HepG2 (cell line): ENCODE results near the gene MRO. TPM values are rescaled to one million over a fixed set of nuclear protein-coding genes. Genes with fewer than 3 reads are reported as not detected.

Experiments used
- ATAC-seq: fragments of 200-7000 bp; cut with Tn5 transposase; 3 replicates; pipeline ENCODE4 v1.9.1; 2020; ENCODE audit warnings: mild to moderate bottlenecking, moderate library complexity
- BruUV-seq: library from RNA; stranded (reverse); fragments of 400-500 nt; replicated peaks from 2 replicates; lab custom pipeline; 2021; lab: Mats Ljungman, UMichigan
- CTCF ChIA-PET: fragments of 300-600 bp; formaldehyde crosslinking; extraction: SDS; loops from one replicate; lab custom pipeline; 2021; ENCODE audit warnings: low total read pairs, inconsistent platforms, low intra/inter-chr PET ratio; lab: Yijun Ruan, JAX
- POLR2A ChIA-PET: fragments of 350-600 bp; sonication (Branson Sonifier 250); formaldehyde crosslinking; loops from one replicate; lab custom pipeline; 2020; ENCODE audit warnings: antibody characterized with exemption, inconsistent platforms; lab: Yijun Ruan, JAX
- DNase-seq: peaks from one replicate; pipeline ENCODE4 v3.0.0-alpha.2; 2015; ENCODE audit warnings: low spot score
- FAIRE-seq: peaks from 3 replicates; lab custom pipeline; 2011; peaks lifted over from hg19 to GRCh38; lab: Jason Lieb, UNC
- H2AFZ ChIP-seq: one replicate; pipeline ENCODE4 v1.6.1; 2011; ENCODE audit warnings: low read length, inconsistent platforms
- H3K27ac ChIP-seq: fragments of 300-600 bp; 3 replicates; pipeline ENCODE4 v1.8.0; 2011; ENCODE audit warnings: mixed run types, mild to moderate bottlenecking, mixed read lengths, low read length, inconsistent platforms; ENCODE audit not compliant: insufficient read depth; ENCODE audit errors: extremely low read length
- H3K27me3 ChIP-seq, 2 experiments: fragments of 200-600 bp in 1 of 2; 2 replicates in 1 of 2; 3 replicates in 1 of 2; pipeline versions ENCODE4 v1.6.0 to v1.8.0; 2011; ENCODE audit warnings: low read length in 2 of 2, mild to moderate bottlenecking in 2 of 2, moderate library complexity in 2 of 2, inconsistent platforms in 1 of 2; ENCODE audit not compliant: insufficient read depth in 2 of 2, control insufficient read depth in 1 of 2
- H3K36me3 ChIP-seq, 2 experiments: fragments of 200-600 bp in 1 of 2; replicated peaks in 1 of 2; 2 replicates in 1 of 2; 3 replicates in 1 of 2; pipeline versions ENCODE4 v1.5.1 to v1.8.0; 2011; ENCODE audit warnings: low read length in 2 of 2, inconsistent platforms in 1 of 2; ENCODE audit not compliant: insufficient read depth in 2 of 2, control insufficient read depth in 1 of 2
- H3K4me1 ChIP-seq: 2 replicates; pipeline ENCODE4 v1.5.1; 2012; ENCODE audit warnings: low read length, inconsistent platforms; ENCODE audit not compliant: insufficient read depth
- H3K4me2 ChIP-seq: 2 replicates; pipeline ENCODE4 v1.6.0; 2011; ENCODE audit warnings: low read depth, low read length, inconsistent platforms
- H3K4me3 ChIP-seq, 3 experiments: fragments of 200-600 bp in 1 of 3; sonication (generic), shearing (Covaris generic) in 1 of 3; replicated peaks in 1 of 3; 2 replicates each; pipeline ENCODE4 v1.5.1; 2011 to 2016; ENCODE audit warnings: low read length in 3 of 3, inconsistent platforms in 2 of 3, low read depth in 2 of 3, mild to moderate bottlenecking in 2 of 3, control low read depth in 1 of 3, mixed read lengths in 1 of 3; ENCODE audit not compliant: insufficient read depth in 1 of 3
- H3K79me2 ChIP-seq: one replicate; pipeline ENCODE4 v1.6.1; 2011; ENCODE audit warnings: low read length, inconsistent platforms; ENCODE audit not compliant: insufficient read depth
- H3K9ac ChIP-seq: 2 replicates; pipeline ENCODE4 v1.6.0; 2011; ENCODE audit warnings: mild to moderate bottlenecking, low read depth, low read length, inconsistent platforms; ENCODE audit not compliant: insufficient read depth
- H3K9me3 ChIP-seq: 2 replicates; pipeline ENCODE4 v1.5.1; 2012; ENCODE audit warnings: mild to moderate bottlenecking, low read length
- H4K20me1 ChIP-seq: 2 replicates; pipeline ENCODE4 v1.6.0; 2011; ENCODE audit warnings: inconsistent platforms, mild to moderate bottlenecking, low read length, moderate library complexity; ENCODE audit not compliant: insufficient read depth
- HDAC1 ChIP-seq: sonication (generic); formaldehyde crosslinking; IDR thresholded peaks from 2 replicates; pipeline ENCODE4 v1.5.1; 2020; ENCODE audit warnings: mild to moderate bottlenecking, missing genetic modification reagents
- NPAS2 ChIP-seq: sonication (generic); formaldehyde crosslinking; IDR thresholded peaks from 2 replicates; pipeline ENCODE4 v1.8.0; 2022; ENCODE audit warnings: mild to moderate bottlenecking, missing genetic modification reagents, borderline replicate concordance
- ZNF10 ChIP-seq: sonication (generic); formaldehyde crosslinking; IDR thresholded peaks from 2 replicates; pipeline ENCODE4 v1.4.0; 2020; ENCODE audit warnings: mild to moderate bottlenecking, low read depth, missing genetic modification reagents, borderline replicate concordance
- ZNF101 ChIP-seq: sonication (generic); formaldehyde crosslinking; IDR thresholded peaks from 2 replicates; pipeline ENCODE4 v1.4.0; 2020; ENCODE audit warnings: mild to moderate bottlenecking, low read depth, missing genetic modification reagents, borderline replicate concordance
- ZNF253 ChIP-seq: sonication (generic); formaldehyde crosslinking; IDR thresholded peaks from 2 replicates; pipeline ENCODE4 v1.8.0; 2022; ENCODE audit warnings: mild to moderate bottlenecking, missing genetic modification reagents, borderline replicate concordance
- ZNF761 ChIP-seq: sonication (generic); formaldehyde crosslinking; conservative IDR thresholded peaks from 2 replicates; pipeline ENCODE4 v1.4.0; 2020; ENCODE audit warnings: mild to moderate bottlenecking, missing genetic modification reagents
- WGBS: methylation state at CpG from one replicate; pipeline ENCODE4 v1.1.6; 2017; ENCODE audit warnings: low lambda C conversion rate; 5-methylcytosine and 5-hydroxymethylcytosine counted together
- in situ Hi-C: cut with HindIII; loops from 2 replicates; pipeline ENCODE4 v1.10.0; 2017; ENCODE audit warnings: low pct_unique_long_range_greater_than_20kb; ENCODE audit not compliant: extremely low pct_ligation_motif_present
- intact Hi-C: fragments of 100-400 bp; cut with micrococcal nuclease; formaldehyde crosslinking; loops from one replicate; pipeline ENCODE4 v1.10.0; 2022; ENCODE audit not compliant: unreplicated experiment
- polyA plus RNA-seq, 8 experiments: library from polyadenylated mRNA; depleted of rRNA in 3 of 8; stranded (reverse) in 7 of 8; unstranded in 1 of 8; fragments of >200 nt; fragmentation: Illumina TruSeq in 4 of 8; extraction: Trizol in 4 of 8; gene quantifications; 2 replicates each; pipeline versions ENCODE4 v1.2.1 to v1.2.3, GENCODE V29; 2011 to 2016; ENCODE audit warnings: low read depth in 4 of 8, missing spikeins in 1 of 8, mixed read lengths in 1 of 8; ENCODE audit not compliant: insufficient read depth in 1 of 8
- total RNA-seq, 5 experiments: library from RNA; depleted of rRNA; stranded (reverse); fragments of >200 nt; fragmentation: Illumina TruSeq; extraction: Trizol; gene quantifications; 2 replicates each; pipeline ENCODE4 v1.2.3, GENCODE V29; 2016; ENCODE audit warnings: low read depth in 1 of 5
- TF ChIP-seq, protein P1 (sequence below): IDR thresholded peaks from 2 replicates; pipeline ENCODE4 v1.6.1; 2012; ENCODE audit warnings: low read depth, low read length, improper control_type of control experiment

The MRO gene
- total and polyA plus RNA-seq, 2 of the 13 experiments (the other 11 are each of a cell fraction or from before 2014, with no cell fraction given): not detected

DNA sequence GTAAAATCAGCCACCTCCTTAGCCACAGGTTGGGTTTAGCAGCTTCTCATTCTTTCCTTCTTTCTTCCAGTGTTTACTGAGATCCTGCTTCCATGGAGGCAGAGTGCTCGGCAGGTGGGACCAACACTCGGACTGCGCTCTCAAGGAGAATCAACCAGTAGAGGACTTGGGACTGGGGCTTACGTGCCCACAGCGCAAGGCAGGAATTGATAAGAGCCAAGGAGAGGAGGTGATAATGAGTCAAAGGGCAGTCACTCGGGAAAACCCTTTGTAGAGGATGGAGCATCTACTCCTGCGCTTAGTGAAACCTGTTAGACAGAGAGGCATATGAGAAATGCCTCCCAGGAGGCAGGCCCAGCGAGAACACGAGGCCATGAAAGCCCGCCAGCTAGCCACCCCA, 2.9 kb upstream of the MRO start:
- in situ Hi-C loops: no loop called here
- no peak for FAIRE-seq
- H4K20me1 ChIP-seq: no peaks in the 10 kb centered on the region
- CTCF ChIA-PET: no interaction called here
- no peaks in the 10 kb centered on the region for H3K36me3 ChIP-seq
- peaks cover 19% of the 10 kb centered on the region for H3K4me1 ChIP-seq
- H3K4me2 ChIP-seq: no peak overlapping the region
- TF ChIP-seq ZNF253 (CRISPR knock-in tag) (no peak), ZNF101 (CRISPR knock-in tag) (no peak), ZNF761 (CRISPR knock-in tag) (no peak), HDAC1 (CRISPR knock-in tag) (no peak), ZNF10 (no peak), NPAS2 (CRISPR knock-in tag) (no peak)
- TF ChIP-seq, protein P1, sequence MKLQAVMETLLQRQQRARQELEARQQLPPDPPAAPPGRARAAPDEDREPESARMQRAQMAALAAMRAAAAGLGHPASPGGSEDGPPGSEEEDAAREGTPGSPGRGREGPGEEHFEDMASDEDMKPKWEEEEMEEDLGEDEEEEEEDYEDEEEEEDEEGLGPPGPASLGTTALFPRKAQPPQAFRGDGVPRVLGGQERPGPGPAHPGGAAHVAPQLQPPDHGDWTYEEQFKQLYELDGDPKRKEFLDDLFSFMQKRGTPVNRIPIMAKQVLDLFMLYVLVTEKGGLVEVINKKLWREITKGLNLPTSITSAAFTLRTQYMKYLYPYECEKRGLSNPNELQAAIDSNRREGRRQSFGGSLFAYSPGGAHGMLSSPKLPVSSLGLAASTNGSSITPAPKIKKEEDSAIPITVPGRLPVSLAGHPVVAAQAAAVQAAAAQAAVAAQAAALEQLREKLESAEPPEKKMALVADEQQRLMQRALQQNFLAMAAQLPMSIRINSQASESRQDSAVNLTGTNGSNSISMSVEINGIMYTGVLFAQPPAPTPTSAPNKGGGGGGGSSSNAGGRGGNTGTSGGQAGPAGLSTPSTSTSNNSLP: no peak
- TF ChIP-seq, all 625 proteins: peak for 0
- Histone ChIP-seq H2AFZ (no peak overlapping the region), H3K9me3 (no peaks in the 10 kb centered on the region), H3K27ac (no peak overlapping the region), H3K4me3 (no peak overlapping the region), H3K27me3 (no peaks in the 10 kb centered on the region; a peak in 1 of 5 replicates), H3K9ac (no peak overlapping the region), H3K79me2 (no peaks in the 10 kb centered on the region)
- intact Hi-C loops: loop anchor here (5.0 kb wide), 1 partner anchor 145 kb away; the partner anchor contains the start of gene ELAC1
- ATAC-seq: no peak
- WGBS: 68% methylated on average over 8 of the region's 10 CpGs
- POLR2A ChIA-PET: no interaction called here
- DNase-seq: no peak
- no TSS peak for BruUV-seq
